Omental fat pad (tissue), 4 donors: ENCODE measurements around the gene NDC1. TPM values are rescaled to one million over a fixed set of nuclear protein-coding genes. Genes with fewer than 3 reads are reported as not detected.
"Not testable (repeated sequence)": the region's sequence is repeated elsewhere in the genome, so short reads cannot be mapped to it uniquely, and the experiment has no call there.

Experiments used
- ATAC-seq: fragments of 150-250 bp; one replicate; pipeline ENCODE4 v1.9.1; 2016; ENCODE audit warnings: mild to moderate bottlenecking, moderate library complexity; ENCODE audit not compliant: low FRiP score
- DNase-seq: peaks from one replicate; pipeline ENCODE4 v3.0.0-alpha.2; 2019; ENCODE audit warnings: low spot score
- total RNA-seq, 4 donors: library from RNA; depleted of rRNA; stranded (reverse); fragments of >200 nt; gene quantifications; one replicate each; pipeline ENCODE4 v1.1.0, GENCODE V29; 2016
- TF ChIP-seq, protein P1 (sequence below), 3 donors: fragments of 450-650 bp; IDR thresholded peaks; one replicate each; pipeline ENCODE4 v1.5.1; 2016 to 2017; ENCODE audit warnings: antibody characterized with exemption in 3 of 3, mild to moderate bottlenecking in 3 of 3, moderate library complexity in 2 of 3

Gene NDC1
- total RNA-seq, 4 donors from 2014 or later = 9.2 to 16.3 (median 11.8) TPM

DNA sequence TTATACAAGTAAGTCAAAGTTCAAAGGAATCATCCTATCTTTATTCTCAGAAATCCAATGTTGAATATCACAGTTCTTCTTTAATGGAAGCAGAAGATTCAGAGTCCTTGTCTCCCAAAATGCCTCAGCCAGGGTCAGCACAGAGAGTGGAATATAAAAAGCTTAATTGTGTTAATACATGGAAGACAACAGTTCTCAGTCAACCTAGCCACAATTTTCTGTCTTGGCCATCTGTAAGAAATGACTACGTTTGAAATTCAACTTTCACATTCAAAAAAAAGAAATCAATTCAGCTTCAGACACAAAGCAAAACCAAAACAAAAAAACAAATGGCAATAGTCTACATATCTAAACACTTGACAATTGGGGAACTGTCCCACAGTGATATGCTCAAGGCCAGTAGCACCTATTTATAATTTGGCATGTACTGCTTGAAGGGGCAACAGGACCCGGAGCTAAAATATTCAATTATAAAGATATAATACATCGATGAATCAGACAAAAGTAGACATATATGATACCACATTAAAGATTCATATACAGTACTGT is 71.8 kb downstream of the NDC1 start:
- DNase-seq (no peak), ATAC-seq (no peak)
- TF ChIP-seq, protein P1, sequence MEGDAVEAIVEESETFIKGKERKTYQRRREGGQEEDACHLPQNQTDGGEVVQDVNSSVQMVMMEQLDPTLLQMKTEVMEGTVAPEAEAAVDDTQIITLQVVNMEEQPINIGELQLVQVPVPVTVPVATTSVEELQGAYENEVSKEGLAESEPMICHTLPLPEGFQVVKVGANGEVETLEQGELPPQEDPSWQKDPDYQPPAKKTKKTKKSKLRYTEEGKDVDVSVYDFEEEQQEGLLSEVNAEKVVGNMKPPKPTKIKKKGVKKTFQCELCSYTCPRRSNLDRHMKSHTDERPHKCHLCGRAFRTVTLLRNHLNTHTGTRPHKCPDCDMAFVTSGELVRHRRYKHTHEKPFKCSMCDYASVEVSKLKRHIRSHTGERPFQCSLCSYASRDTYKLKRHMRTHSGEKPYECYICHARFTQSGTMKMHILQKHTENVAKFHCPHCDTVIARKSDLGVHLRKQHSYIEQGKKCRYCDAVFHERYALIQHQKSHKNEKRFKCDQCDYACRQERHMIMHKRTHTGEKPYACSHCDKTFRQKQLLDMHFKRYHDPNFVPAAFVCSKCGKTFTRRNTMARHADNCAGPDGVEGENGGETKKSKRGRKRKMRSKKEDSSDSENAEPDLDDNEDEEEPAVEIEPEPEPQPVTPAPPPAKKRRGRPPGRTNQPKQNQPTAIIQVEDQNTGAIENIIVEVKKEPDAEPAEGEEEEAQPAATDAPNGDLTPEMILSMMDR (IDR thresholded peaks at IDR 0.05) = no peak

- no peak for ATAC-seq
- TF ChIP-seq, protein P1 (IDR thresholded peaks at IDR 0.05) = no peak
- no peak for DNase-seq
Observed at GRCh38 chr1:53765657-53766056, 72.4 kb downstream of the NDC1 start.

DNA sequence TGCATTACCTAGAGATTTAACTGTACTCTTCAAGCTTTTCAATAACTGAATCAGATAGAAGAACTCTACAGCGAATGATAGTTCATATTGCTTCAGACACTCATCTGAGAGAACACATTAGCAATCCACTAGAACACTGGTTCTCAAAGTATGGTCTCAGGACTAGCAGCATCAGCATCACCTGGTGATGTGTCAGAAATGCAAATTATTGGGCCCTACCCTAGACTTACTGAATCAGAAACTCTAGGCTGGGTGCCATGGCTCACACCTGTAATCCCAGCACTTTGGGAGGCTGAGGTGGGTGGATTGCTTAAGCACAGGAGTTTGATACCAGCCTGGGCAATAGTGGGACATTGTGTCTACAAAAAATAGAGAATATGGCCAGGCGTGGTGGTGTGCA is 74.2 kb downstream of the NDC1 start:
- ATAC-seq (no peak), DNase-seq (no peak)
- TF ChIP-seq, protein P1 (IDR thresholded peaks at IDR 0.05) = no peak

GRCh38 chr1:53763461-53763860 is 74.6 kb downstream of the NDC1 start:
- no peak for DNase-seq
- no peak for ATAC-seq

GRCh38 chr1:53760497-53760896 is 77.6 kb downstream of the NDC1 start:
- not testable (repeated sequence) for ATAC-seq, DNase-seq

More at GRCh38 chr1:53763461-53763860, 74.6 kb downstream of the NDC1 start:
- TF ChIP-seq, protein P1 (IDR thresholded peaks at IDR 0.05) = no peak

GRCh38 chr1:53755874-53756273 is 82.2 kb downstream of the NDC1 start:
- TF ChIP-seq, protein P1 (IDR thresholded peaks at IDR 0.05) = no peak
- DNase-seq (no peak), ATAC-seq (no peak)

- TF ChIP-seq, protein P1 (IDR thresholded peaks at IDR 0.05) = no peak
- DNase-seq (no peak), ATAC-seq (peak; percentile 32)
Observed at GRCh38 chr1:53754484-53755312, 83.4 kb downstream of the NDC1 start.
